Peyer's patch (tissue), 4 donors: ENCODE data around the gene DEFB132. TPM values are rescaled to one million over a fixed set of nuclear protein-coding genes. Genes with fewer than 3 reads are reported as not detected.
A peak's percentile ranks its signal among the peaks of the same experiment; 100 is the strongest.

Experiments
- DNase-seq, 3 donors: peaks; one replicate each; pipeline ENCODE4 v3.0.0-alpha.2; 2017 to 2019
- H3K27ac ChIP-seq, 4 donors: fragments of 200-600 bp; sonication (generic); one replicate each; pipeline ENCODE4 v1.5.1; 2016 to 2019
- H3K27me3 ChIP-seq, 2 donors: fragments of 200-600 bp; sonication (generic); one replicate each; pipeline ENCODE4 v1.5.1; 2019
- H3K36me3 ChIP-seq, 3 donors: fragments of 200-600 bp; sonication (generic); one replicate each; pipeline ENCODE4 v1.5.1; 2016 to 2019
- H3K4me1 ChIP-seq, 4 donors: fragments of 200-600 bp; sonication (generic); one replicate each; pipeline ENCODE4 v1.5.1; 2016 to 2019
- H3K4me3 ChIP-seq, 4 donors: fragments of 200-600 bp; sonication (generic); 1 replicate in 3 of 4; 2 replicates in 1 of 4; pipeline ENCODE4 v1.5.1; 2016 to 2019; ENCODE audit warnings: mild to moderate bottlenecking in 1 of 4
- H3K9me3 ChIP-seq, 4 donors: fragments of 200-600 bp; sonication (generic); one replicate each; pipeline ENCODE4 v1.5.1; 2016 to 2019; ENCODE audit warnings: mild to moderate bottlenecking in 1 of 4
- POLR2A ChIP-seq, 2 donors: fragments of 450-650 bp; IDR thresholded peaks; one replicate each; pipeline ENCODE4 v1.5.1; 2017; ENCODE audit warnings: antibody characterized with exemption in 2 of 2, mild to moderate bottlenecking in 2 of 2, moderate library complexity in 2 of 2
- total RNA-seq, 4 donors: library from RNA; depleted of rRNA; stranded (reverse); fragments of >200 nt; gene quantifications; one replicate each; pipeline ENCODE4 v1.1.0, GENCODE V29; 2016
- TF ChIP-seq, protein P1 (sequence below), 6 experiments: fragments of 450-650 bp in 4 of 6; fragments of 200-600 bp in 2 of 6; sonication (generic) in 1 of 6; IDR thresholded peaks; one replicate each; pipeline ENCODE4 v1.5.1; 2017 to 2019; ENCODE audit warnings: antibody characterized with exemption in 6 of 6, mild to moderate bottlenecking in 3 of 6, moderate library complexity in 1 of 6

Gene DEFB132, protein sequence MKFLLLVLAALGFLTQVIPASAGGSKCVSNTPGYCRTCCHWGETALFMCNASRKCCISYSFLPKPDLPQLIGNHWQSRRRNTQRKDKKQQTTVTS
- not detected for total RNA-seq

- Histone ChIP-seq H3K4me1 (no peaks in the 10 kb centered on the region), H3K4me3 (no peak within 1 kb of the TSS), H3K27ac (no peak within 1 kb of the TSS), H3K36me3 (no peaks in the 10 kb centered on the region), H3K27me3 (no peaks in the 10 kb centered on the region), H3K9me3 (no peaks in the 10 kb centered on the region)
- no peak for DNase-seq
- TF ChIP-seq POLR2A (IDR thresholded peaks at IDR 0.05), result no peak
- TF ChIP-seq, protein P1, sequence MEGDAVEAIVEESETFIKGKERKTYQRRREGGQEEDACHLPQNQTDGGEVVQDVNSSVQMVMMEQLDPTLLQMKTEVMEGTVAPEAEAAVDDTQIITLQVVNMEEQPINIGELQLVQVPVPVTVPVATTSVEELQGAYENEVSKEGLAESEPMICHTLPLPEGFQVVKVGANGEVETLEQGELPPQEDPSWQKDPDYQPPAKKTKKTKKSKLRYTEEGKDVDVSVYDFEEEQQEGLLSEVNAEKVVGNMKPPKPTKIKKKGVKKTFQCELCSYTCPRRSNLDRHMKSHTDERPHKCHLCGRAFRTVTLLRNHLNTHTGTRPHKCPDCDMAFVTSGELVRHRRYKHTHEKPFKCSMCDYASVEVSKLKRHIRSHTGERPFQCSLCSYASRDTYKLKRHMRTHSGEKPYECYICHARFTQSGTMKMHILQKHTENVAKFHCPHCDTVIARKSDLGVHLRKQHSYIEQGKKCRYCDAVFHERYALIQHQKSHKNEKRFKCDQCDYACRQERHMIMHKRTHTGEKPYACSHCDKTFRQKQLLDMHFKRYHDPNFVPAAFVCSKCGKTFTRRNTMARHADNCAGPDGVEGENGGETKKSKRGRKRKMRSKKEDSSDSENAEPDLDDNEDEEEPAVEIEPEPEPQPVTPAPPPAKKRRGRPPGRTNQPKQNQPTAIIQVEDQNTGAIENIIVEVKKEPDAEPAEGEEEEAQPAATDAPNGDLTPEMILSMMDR (IDR thresholded peaks at IDR 0.05), result no peak
Measured at GRCh38 chr20:257419-257818, at the start of gene DEFB132. Gene DEFB132 (plus strand): TSS chr20:257724. CDS start chr20:257779, 55 bp downstream.

DNA sequence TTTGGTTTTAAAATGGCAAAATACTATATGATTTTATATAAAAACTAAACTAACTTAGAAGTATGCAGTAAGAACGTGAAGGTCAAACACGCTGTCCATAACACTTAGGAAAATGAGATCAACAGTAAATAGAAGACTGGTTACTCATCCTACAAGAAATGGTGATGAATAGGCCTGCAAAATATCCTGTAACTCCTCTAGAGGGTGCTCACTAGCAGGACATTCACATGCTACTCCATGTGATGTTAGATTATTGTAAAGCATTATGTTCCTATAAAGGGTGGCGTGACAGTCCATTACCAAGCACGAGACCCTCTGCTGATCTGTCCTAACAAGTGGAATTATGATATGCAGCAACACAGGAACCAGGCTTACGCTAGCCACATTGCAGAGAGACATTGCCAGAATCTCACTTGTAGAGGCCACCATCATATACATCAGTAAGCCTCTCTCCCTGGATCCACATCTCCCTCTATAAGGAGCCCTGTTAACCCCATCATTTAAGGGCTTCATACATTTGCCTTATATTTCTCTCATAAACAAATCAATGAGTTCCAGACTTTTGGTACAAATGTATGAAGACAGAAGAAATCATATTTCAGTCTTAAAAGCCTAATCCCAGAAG lies 48.5 kb upstream of the DEFB132 start:
- Histone ChIP-seq H3K36me3 (no peaks in the 10 kb centered on the region), H3K27ac (no peak overlapping the region), H3K4me1 (no peaks in the 10 kb centered on the region), H3K27me3 (no peaks in the 10 kb centered on the region), H3K4me3 (no peak overlapping the region), H3K9me3 (no peaks in the 10 kb centered on the region)
- no peak for DNase-seq
- TF ChIP-seq, protein P1 (IDR thresholded peaks at IDR 0.05), result peak; percentile 30 to 69 (median 55)
- no peak for TF ChIP-seq POLR2A (IDR thresholded peaks at IDR 0.05)

- Histone ChIP-seq H3K27ac (no peak overlapping the region), H3K4me3 (no peak overlapping the region), H3K27me3 (no peaks in the 10 kb centered on the region), H3K36me3 (no peaks in the 10 kb centered on the region), H3K4me1 (no peaks in the 10 kb centered on the region), H3K9me3 (no peaks in the 10 kb centered on the region)
- DNase-seq, result no peak
- TF ChIP-seq, protein P1 (IDR thresholded peaks at IDR 0.05), result no peak
- TF ChIP-seq POLR2A (IDR thresholded peaks at IDR 0.05), result no peak
Measured at GRCh38 chr20:210809-211502, 46.6 kb upstream of the DEFB132 start.

DNA sequence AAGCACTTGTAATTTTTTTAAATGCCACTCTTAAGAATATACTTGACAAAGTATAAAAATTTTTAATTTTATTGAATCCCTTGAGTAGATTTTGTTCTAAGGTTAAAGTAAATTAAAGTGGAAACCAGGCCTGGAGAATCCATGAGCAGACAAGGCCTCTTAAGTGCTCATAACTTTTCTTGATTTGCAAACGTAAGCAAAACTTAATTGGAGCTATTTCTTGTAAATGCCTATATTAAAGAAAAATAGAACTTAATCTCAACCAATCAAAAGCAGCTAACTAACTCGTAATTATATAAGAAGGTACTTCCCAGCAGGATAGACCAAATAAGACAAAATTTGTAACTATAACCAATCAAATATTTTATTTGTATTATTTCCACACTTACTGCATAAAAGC lies 43.1 kb upstream of the DEFB132 start:
- DNase-seq, result no peak
- Histone ChIP-seq H3K4me3 (no peak overlapping the region), H3K27ac (no peak overlapping the region), H3K27me3 (no peaks in the 10 kb centered on the region), H3K4me1 (no peaks in the 10 kb centered on the region), H3K9me3 (no peaks in the 10 kb centered on the region), H3K36me3 (no peaks in the 10 kb centered on the region)
- TF ChIP-seq POLR2A (IDR thresholded peaks at IDR 0.05), result no peak
- TF ChIP-seq, protein P1 (IDR thresholded peaks at IDR 0.05), result no peak

DNA sequence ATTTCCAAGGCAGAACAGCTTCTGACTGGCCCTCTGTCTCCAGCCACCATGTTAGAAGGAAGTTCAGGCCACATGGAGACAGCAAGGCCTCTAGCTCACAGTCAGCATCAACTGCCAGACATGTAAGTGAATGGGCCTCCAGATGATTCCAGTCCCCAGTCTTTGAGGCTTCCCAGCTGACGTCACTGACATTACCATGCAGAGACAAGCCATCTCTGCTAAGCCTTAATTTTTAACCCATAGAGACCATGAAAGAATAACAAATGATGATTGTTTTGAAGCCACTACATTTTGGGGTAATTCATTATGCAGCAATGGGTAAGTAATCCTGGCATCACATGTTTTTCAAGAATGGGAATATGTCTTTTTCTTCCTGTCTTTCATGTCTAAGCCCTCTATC lies 41.7 kb upstream of the DEFB132 start:
- Histone ChIP-seq H3K4me1 (no peaks in the 10 kb centered on the region), H3K27ac (no peak overlapping the region), H3K27me3 (no peaks in the 10 kb centered on the region), H3K36me3 (no peaks in the 10 kb centered on the region), H3K4me3 (no peak overlapping the region), H3K9me3 (no peaks in the 10 kb centered on the region)
- TF ChIP-seq, protein P1 (IDR thresholded peaks at IDR 0.05), result no peak
- DNase-seq, result no peak
